GM12878 (cell line): ENCODE measurements around the gene KBTBD4. TPM values are rescaled to one million over a fixed set of nuclear protein-coding genes. Genes with fewer than 3 reads are reported as not detected.

Experiments used
- ATAC-seq: fragments of 200-7000 bp; cut with Tn5 transposase; 3 replicates; pipeline ENCODE4 v1.9.1; 2020; ENCODE audit warnings: mild to moderate bottlenecking, moderate library complexity
- BruUV-seq: library from RNA; stranded (reverse); fragments of 400-500 nt; replicated peaks from 2 replicates; lab custom pipeline; 2021; lab: Mats Ljungman, UMichigan
- CTCF ChIA-PET: fragments of 300-600 bp; sonication (Branson Sonifier 250); formaldehyde crosslinking; extraction: SDS; loops from one replicate; lab custom pipeline; 2021; ENCODE audit warnings: inconsistent platforms; lab: Yijun Ruan, JAX
- POLR2A ChIA-PET: fragments of 350-600 bp; formaldehyde crosslinking; extraction: SDS; loops from one replicate; lab custom pipeline; 2021; ENCODE audit warnings: inconsistent platforms; lab: Charles Lee
- RAD21 ChIA-PET: fragments of 300-600 bp; sonication (Branson Sonifier 250); formaldehyde crosslinking; loops from one replicate; lab custom pipeline; 2023; ENCODE audit warnings: antibody characterized with exemption; ENCODE audit not compliant: unreplicated experiment; lab: Charles Lee
- SMC1A ChIA-PET: fragments of 300-600 bp; sonication (Branson Sonifier 250); formaldehyde crosslinking; loops from one replicate; lab custom pipeline; 2023; ENCODE audit not compliant: unreplicated experiment, uncharacterized antibody; lab: Charles Lee
- DNase-seq: peaks from one replicate; pipeline ENCODE4 v3.0.0-alpha.2; 2011; ENCODE audit warnings: low read depth, low spot score
- FAIRE-seq: peaks from 3 replicates; lab custom pipeline; 2011; peaks lifted over from hg19 to GRCh38; lab: Jason Lieb, UNC
- H2AFZ ChIP-seq: 2 replicates; pipeline ENCODE4 v1.6.0; 2011; ENCODE audit warnings: low read depth, low read length, control low read depth; ENCODE audit not compliant: control insufficient read depth
- H3K27ac ChIP-seq: 2 replicates; pipeline ENCODE4 v1.5.1; 2011; ENCODE audit warnings: control low read depth; ENCODE audit not compliant: control insufficient read depth, insufficient read depth
- H3K27me3 ChIP-seq, 2 experiments: replicated peaks in 1 of 2; 2 replicates each; pipeline versions ENCODE4 v1.6.0 to v1.6.1; 2011; ENCODE audit warnings: low read length in 1 of 2; ENCODE audit not compliant: control insufficient read depth in 2 of 2, insufficient read depth in 2 of 2
- H3K36me3 ChIP-seq, 2 experiments: 2 replicates each; pipeline ENCODE4 v1.5.1; 2011; ENCODE audit warnings: low read length in 1 of 2; ENCODE audit not compliant: control insufficient read depth in 2 of 2, insufficient read depth in 2 of 2
- H3K4me1 ChIP-seq: 2 replicates; pipeline ENCODE4 v1.6.1; 2011; ENCODE audit warnings: mild to moderate bottlenecking, low read length, moderate library complexity, mixed read lengths; ENCODE audit not compliant: control insufficient read depth, insufficient read depth
- H3K4me2 ChIP-seq: 2 replicates; pipeline ENCODE4 v1.6.0; 2011; ENCODE audit warnings: control low read depth; ENCODE audit not compliant: control insufficient read depth, insufficient read depth
- H3K4me3 ChIP-seq: fragments of 200-600 bp; sonication (generic); 2 replicates; pipeline ENCODE4 v1.5.1; 2016
- H3K79me2 ChIP-seq: 2 replicates; pipeline ENCODE4 v1.6.0; 2011; ENCODE audit warnings: low read length; ENCODE audit not compliant: control insufficient read depth, insufficient read depth
- H3K9ac ChIP-seq: 2 replicates; pipeline ENCODE4 v1.8.0; 2011; ENCODE audit warnings: low read length, control low read depth, mixed read lengths; ENCODE audit not compliant: control insufficient read depth, insufficient read depth
- H3K9me3 ChIP-seq: replicated peaks from 3 replicates; pipeline ENCODE4 v1.5.1; 2011; ENCODE audit warnings: mild to moderate bottlenecking, low read length; ENCODE audit not compliant: control insufficient read depth, insufficient read depth
- H4K20me1 ChIP-seq: 2 replicates; pipeline ENCODE4 v1.6.0; 2011; ENCODE audit not compliant: control insufficient read depth, insufficient read depth
- BHLHE40 ChIP-seq, 2 experiments: fragments of 450-650 bp in 1 of 2; IDR thresholded peaks; 2 replicates each; pipeline ENCODE4 v1.6.1; 2011 to 2017; ENCODE audit warnings: low read depth in 2 of 2, borderline replicate concordance in 1 of 2, improper control_type of control experiment in 1 of 2, low read length in 1 of 2, mild to moderate bottlenecking in 1 of 2
- BRCA1 ChIP-seq: IDR thresholded peaks from 2 replicates; pipeline ENCODE4 v1.6.1; 2011; ENCODE audit warnings: low read depth, low read length, improper control_type of control experiment
- CHD1 ChIP-seq: IDR thresholded peaks from 2 replicates; pipeline ENCODE4 v1.6.1; 2012; ENCODE audit warnings: low read depth, low read length, improper control_type of control experiment
- CHD2 ChIP-seq: IDR thresholded peaks from 2 replicates; pipeline ENCODE4 v1.6.1; 2011; ENCODE audit warnings: low read depth, low read length, improper control_type of control experiment, borderline replicate concordance
- ESRRA ChIP-seq: IDR thresholded peaks from 2 replicates; pipeline ENCODE4 v1.6.1; 2012; ENCODE audit warnings: mild to moderate bottlenecking, low read length, improper control_type of control experiment
- EZH2 ChIP-seq: IDR thresholded peaks from 2 replicates; pipeline ENCODE4 v1.6.1; 2012; ENCODE audit warnings: low read depth, mild to moderate bottlenecking, control low read depth, inconsistent platforms, low read length, borderline replicate concordance; ENCODE audit not compliant: control insufficient read depth
- GATAD2B ChIP-seq: fragments of 450-650 bp; conservative IDR thresholded peaks from 2 replicates; pipeline ENCODE4 v1.6.1; 2017; ENCODE audit warnings: low read depth, mild to moderate bottlenecking, moderate library complexity
- KDM1A ChIP-seq: fragments of 200-600 bp; sonication (generic); IDR thresholded peaks from 2 replicates; pipeline ENCODE4 v1.6.1; 2016; ENCODE audit warnings: borderline replicate concordance
- KLF5 ChIP-seq: fragments of 450-650 bp; IDR thresholded peaks from 2 replicates; pipeline ENCODE4 v1.6.1; 2014; ENCODE audit warnings: mild to moderate bottlenecking; ENCODE audit not compliant: partially characterized antibody
- MYB ChIP-seq: fragments of 150-350 bp; IDR thresholded peaks from 2 replicates; pipeline ENCODE4 v1.6.1; 2014; ENCODE audit warnings: mild to moderate bottlenecking, low read depth, low read length, borderline replicate concordance
- NFYB ChIP-seq: IDR thresholded peaks from 2 replicates; pipeline ENCODE4 v1.6.1; 2011; ENCODE audit warnings: low read depth, mild to moderate bottlenecking, low read length, improper control_type of control experiment, moderate library complexity; ENCODE audit not compliant: insufficient read depth
- NKRF ChIP-seq: fragments of 450-650 bp; conservative IDR thresholded peaks from 2 replicates; pipeline ENCODE4 v1.6.1; 2017; ENCODE audit warnings: mild to moderate bottlenecking, moderate library complexity
- POLR2AphosphoS5 ChIP-seq: IDR thresholded peaks from 2 replicates; pipeline ENCODE4 v1.6.1; 2011; ENCODE audit warnings: mild to moderate bottlenecking, low read length, inconsistent platforms
- PRDM15 ChIP-seq: fragments of 450-650 bp; formaldehyde crosslinking; IDR thresholded peaks from 2 replicates; pipeline ENCODE4 v1.4.0; 2020; ENCODE audit warnings: mild to moderate bottlenecking, moderate library complexity
- RB1 ChIP-seq: fragments of 450-650 bp; formaldehyde crosslinking; IDR thresholded peaks from 2 replicates; pipeline ENCODE4 v1.6.1; 2017; ENCODE audit warnings: mild to moderate bottlenecking, borderline replicate concordance
- SMAD5 ChIP-seq: IDR thresholded peaks from 2 replicates; pipeline ENCODE4 v1.6.1; 2016; ENCODE audit warnings: antibody characterized with exemption, low read depth
- SP1 ChIP-seq: IDR thresholded peaks from one replicate; pipeline ENCODE4 v1.6.1; 2011; ENCODE audit warnings: low read depth, low read length
- SREBF2 ChIP-seq: IDR thresholded peaks from 2 replicates; pipeline ENCODE4 v1.6.1; 2012; ENCODE audit warnings: mild to moderate bottlenecking, low read length
- YY1 ChIP-seq: IDR thresholded peaks from 2 replicates; pipeline ENCODE4 v1.6.1; 2011; ENCODE audit warnings: low read depth, mild to moderate bottlenecking, low read length
- WGBS: methylation state at CpG from one replicate; pipeline ENCODE4 v1.1.6; 2016; ENCODE audit warnings: low lambda C conversion rate; ENCODE audit not compliant: insufficient replicate concordance, insufficient coverage; ENCODE audit errors: missing lambda C conversion rate; 5-methylcytosine and 5-hydroxymethylcytosine counted together
- in situ Hi-C: fragments of 300-500 bp; cut with MboI; formaldehyde crosslinking; loops from 9 replicates; pipeline ENCODE4 v1.14.3; 2018; ENCODE audit warnings: mixed read lengths
- intact Hi-C: fragments of 100-400 bp; cut with micrococcal nuclease; formaldehyde crosslinking; loops from one replicate; pipeline ENCODE4 v1.14.2; 2022; ENCODE audit not compliant: unreplicated experiment
- polyA plus RNA-seq, 11 experiments: library from polyadenylated mRNA; depleted of rRNA in 4 of 11; unstranded in 6 of 11; stranded (reverse) in 5 of 11; fragments of >200 nt; fragmentation: Nextera tagmentation in 4 of 11; fragmentation: Illumina TruSeq in 1 of 11; extraction: Ambion mirVana in 4 of 11; extraction: Trizol in 1 of 11; gene quantifications; 1 replicate in 1 of 11; 2 replicates in 10 of 11; pipeline versions ENCODE4 v1.2.1 to v1.2.3, GENCODE V29; 2011 to 2016; ENCODE audit warnings: inconsistent platforms in 2 of 11, missing spikeins in 2 of 11, low read depth in 1 of 11
- total RNA-seq, 4 experiments: library from RNA; depleted of rRNA in 3 of 4; stranded (reverse); fragments of >200 nt in 3 of 4; fragmentation: Illumina TruSeq in 1 of 4; extraction: Trizol in 1 of 4; gene quantifications; 2 replicates each; pipeline versions ENCODE4 v1.2.1 to v1.2.3, GENCODE V29; 2013 to 2021

The KBTBD4 gene
- total and polyA plus RNA-seq, 10 of the 15 experiments (the other 5 are each of a cell fraction or from before 2014, with no cell fraction given), result 18.4 to 46.4 (median 25.7) TPM

- TF ChIP-seq KLF5 (no peak), CHD1 (no peak)
Observed at GRCh38 chr11:47607380-47607779, 28.6 kb upstream of the KBTBD4 start (continued).

- Histone ChIP-seq H3K36me3 (no peaks in the 10 kb centered on the region), H3K9ac (no peak overlapping the region), H3K9me3 (no peaks in the 10 kb centered on the region), H4K20me1 (no peaks in the 10 kb centered on the region), H2AFZ (no peak overlapping the region), H3K4me1 (peaks cover 6% of the 10 kb centered on the region), H3K4me2 (no peak overlapping the region), H3K27me3 (no peaks in the 10 kb centered on the region; a peak in 1 of 4 replicates), H3K79me2 (no peaks in the 10 kb centered on the region), H3K4me3 (no peak overlapping the region), H3K27ac (no peak overlapping the region)
- no peak for FAIRE-seq
- ChIA-PET CTCF (interaction anchor here (0.6 to 2.7 kb wide), 4 partner anchors 10 to 55 kb away, joined by 3 to 13 read pairs (median 3); partner anchors contain the start of gene CELF1), POLR2A (interaction anchor here (0.6 kb wide), 1 partner anchor 29 kb away, joined by 3 read pairs; no protein-coding TSS in a partner anchor), SMC1A (interaction anchor here (0.7 kb wide), 1 partner anchor 1784 kb away, joined by 3 read pairs; no protein-coding TSS in a partner anchor), RAD21 (interaction anchor here (0.7 to 1.1 kb wide), 3 partner anchors 10 to 109 kb away, joined by 3 read pairs; no protein-coding TSS in a partner anchor)
- DNase-seq, result no peak
- no TSS peak for BruUV-seq
- 8% methylated on average over 5 of the region's 5 CpGs for WGBS
- intact Hi-C loops, result no loop called here
- in situ Hi-C loops, result no loop called here
- peak; percentile 47 for ATAC-seq
- no peak for TF ChIP-seq BRCA1
- no peak for TF ChIP-seq PRDM15 (CRISPR knock-in tag)
- no peak for TF ChIP-seq SP1
- no peak for TF ChIP-seq EZH2
- TF ChIP-seq YY1, result no peak
- no peak for TF ChIP-seq RB1
- no peak for TF ChIP-seq MYB
- no peak for TF ChIP-seq CHD2
- TF ChIP-seq BHLHE40 (IDR thresholded peaks at IDR 0.05; ENCODE audit: borderline replicate concordance in 1 of 2, low read depth in 2 of 2, low read length in 1 of 2), result no peak
- no peak for TF ChIP-seq NKRF
- no peak for TF ChIP-seq SREBF2
- no peak for TF ChIP-seq NFYB
- TF ChIP-seq ESRRA, result no peak
- no peak for TF ChIP-seq GATAD2B
- no peak for TF ChIP-seq KDM1A
- TF ChIP-seq POLR2AphosphoS5, result no peak
- no peak for TF ChIP-seq SMAD5
Observed at GRCh38 chr11:47606731-47607130, 28.0 kb upstream of the KBTBD4 start.
